Measurements from ENCODE around the gene LMX1A. TPM values are rescaled to one million over a fixed set of nuclear protein-coding genes. Genes with fewer than 3 reads are reported as not detected.

Gene LMX1A
- total RNA-seq, 1 donor from 2014 or later = 0.21 TPM

DNA sequence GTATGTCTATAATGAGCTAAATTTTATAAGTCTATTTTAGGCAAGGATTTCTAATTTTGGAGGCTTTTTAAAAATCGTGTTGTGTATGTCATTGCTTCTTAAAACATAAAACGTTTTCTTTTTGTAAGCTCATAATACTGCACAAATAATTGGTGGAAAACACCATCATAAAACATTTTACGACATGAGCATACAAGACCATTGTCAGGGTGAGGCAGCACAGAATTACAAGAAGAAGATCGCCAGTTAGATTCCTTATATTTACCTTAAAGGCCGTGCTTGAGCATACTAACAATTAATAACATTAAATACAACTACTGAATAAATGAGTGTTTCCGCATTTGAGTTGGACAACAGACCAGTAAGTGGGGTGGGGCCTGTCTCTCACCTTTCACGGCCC, 19.1 kb upstream of the LMX1A start:
- H3K36me3 ChIP-seq = no peaks in the 10 kb centered on the region
- H3K27ac ChIP-seq = peak overlapping the region; percentile 82
- peaks cover 15% of the 10 kb centered on the region for H3K27me3 ChIP-seq (ENCODE audit: low read depth)
- no peaks in the 10 kb centered on the region for H3K9me3 ChIP-seq
- DNase-seq (no peak), ATAC-seq (no peak)
- TF ChIP-seq, protein P1, sequence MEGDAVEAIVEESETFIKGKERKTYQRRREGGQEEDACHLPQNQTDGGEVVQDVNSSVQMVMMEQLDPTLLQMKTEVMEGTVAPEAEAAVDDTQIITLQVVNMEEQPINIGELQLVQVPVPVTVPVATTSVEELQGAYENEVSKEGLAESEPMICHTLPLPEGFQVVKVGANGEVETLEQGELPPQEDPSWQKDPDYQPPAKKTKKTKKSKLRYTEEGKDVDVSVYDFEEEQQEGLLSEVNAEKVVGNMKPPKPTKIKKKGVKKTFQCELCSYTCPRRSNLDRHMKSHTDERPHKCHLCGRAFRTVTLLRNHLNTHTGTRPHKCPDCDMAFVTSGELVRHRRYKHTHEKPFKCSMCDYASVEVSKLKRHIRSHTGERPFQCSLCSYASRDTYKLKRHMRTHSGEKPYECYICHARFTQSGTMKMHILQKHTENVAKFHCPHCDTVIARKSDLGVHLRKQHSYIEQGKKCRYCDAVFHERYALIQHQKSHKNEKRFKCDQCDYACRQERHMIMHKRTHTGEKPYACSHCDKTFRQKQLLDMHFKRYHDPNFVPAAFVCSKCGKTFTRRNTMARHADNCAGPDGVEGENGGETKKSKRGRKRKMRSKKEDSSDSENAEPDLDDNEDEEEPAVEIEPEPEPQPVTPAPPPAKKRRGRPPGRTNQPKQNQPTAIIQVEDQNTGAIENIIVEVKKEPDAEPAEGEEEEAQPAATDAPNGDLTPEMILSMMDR (IDR thresholded peaks at IDR 0.05) = no peak
- H3K4me3 ChIP-seq = peak overlapping the region; percentile 53
- intact Hi-C loops (cut with DNase I) = no loop called here
- H3K4me1 ChIP-seq = peaks cover 17% of the 10 kb centered on the region

DNA sequence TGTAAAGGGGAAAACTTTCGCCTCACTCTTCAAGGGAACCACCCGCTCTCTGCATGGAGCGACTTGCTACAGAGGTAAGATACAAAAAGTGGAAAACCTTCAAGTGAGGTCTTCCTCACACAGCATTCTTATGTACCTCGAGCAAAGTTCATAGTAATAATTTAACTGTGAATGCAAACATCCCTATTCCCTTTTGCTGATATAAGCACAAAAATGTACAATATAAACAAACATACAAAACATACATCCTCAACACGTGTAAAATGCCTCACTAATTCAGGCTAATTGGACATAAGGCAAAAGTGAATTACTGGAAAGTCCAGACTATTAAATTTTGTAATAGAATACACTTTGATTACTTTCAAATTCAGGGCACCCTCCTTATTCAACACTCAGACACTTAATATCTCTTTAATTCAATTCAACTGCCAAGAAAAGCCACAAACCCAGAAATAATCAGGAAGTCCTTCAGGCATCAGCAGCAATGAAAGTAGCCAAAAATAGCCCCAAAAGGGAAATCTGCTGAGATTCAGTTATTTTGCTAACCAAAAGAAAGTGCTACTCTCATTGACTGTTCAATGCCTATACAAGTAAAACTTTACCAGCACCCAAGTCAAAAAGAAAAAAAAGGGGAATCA, 15.2 kb upstream of the LMX1A start:
- H3K36me3 ChIP-seq = no peaks in the 10 kb centered on the region
- DNase-seq (no peak), ATAC-seq (no peak)
- H3K4me1 ChIP-seq = peaks cover 16% of the 10 kb centered on the region
- intact Hi-C loops (cut with DNase I) = no loop called here
- no peaks in the 10 kb centered on the region for H3K9me3 ChIP-seq
- peaks cover 29% of the 10 kb centered on the region for H3K27me3 ChIP-seq (ENCODE audit: low read depth)
- H3K27ac ChIP-seq = no peak overlapping the region
- H3K4me3 ChIP-seq = no peak overlapping the region
- TF ChIP-seq, protein P1 (IDR thresholded peaks at IDR 0.05) = no peak

DNA sequence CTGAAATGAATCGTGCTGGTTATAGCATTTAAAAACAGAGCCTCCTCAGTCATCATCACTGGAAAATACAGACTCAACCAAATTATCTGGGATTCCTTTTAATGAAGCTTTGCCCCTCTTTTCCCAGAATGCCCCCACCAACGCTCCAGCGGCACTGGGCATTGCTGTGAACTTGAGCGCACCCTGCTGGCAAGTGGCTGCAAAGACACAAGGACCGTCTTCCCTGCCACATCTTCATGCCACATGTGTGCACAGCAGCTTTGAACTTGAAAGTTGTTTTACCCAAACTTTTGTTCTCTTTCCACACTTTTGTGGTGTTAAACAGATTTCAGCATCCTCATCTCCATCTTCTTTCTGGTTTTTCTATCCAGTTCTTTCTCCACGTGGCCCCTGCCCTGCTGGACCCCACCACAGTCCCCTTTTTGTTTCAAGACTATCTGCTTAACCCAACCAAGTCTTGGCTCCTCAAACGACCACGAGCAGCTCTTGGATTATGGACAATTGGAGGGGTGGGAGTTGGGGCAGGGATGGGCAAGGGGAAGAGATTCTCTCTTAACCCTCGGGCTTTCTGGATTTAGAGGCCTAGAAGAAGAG, 12.8 kb upstream of the LMX1A start:
- intact Hi-C loops (cut with DNase I) = no loop called here
- H3K36me3 ChIP-seq = no peaks in the 10 kb centered on the region
- no peaks in the 10 kb centered on the region for H3K9me3 ChIP-seq
- ATAC-seq (peak; percentile 70), DNase-seq (peak; percentile 61)
- peaks cover 28% of the 10 kb centered on the region for H3K27me3 ChIP-seq (ENCODE audit: low read depth)
- H3K4me3 ChIP-seq = no peak overlapping the region
- TF ChIP-seq, protein P1 (IDR thresholded peaks at IDR 0.05) = peak; percentile 88
- H3K27ac ChIP-seq = no peak overlapping the region
- no peaks in the 10 kb centered on the region for H3K4me1 ChIP-seq

DNA sequence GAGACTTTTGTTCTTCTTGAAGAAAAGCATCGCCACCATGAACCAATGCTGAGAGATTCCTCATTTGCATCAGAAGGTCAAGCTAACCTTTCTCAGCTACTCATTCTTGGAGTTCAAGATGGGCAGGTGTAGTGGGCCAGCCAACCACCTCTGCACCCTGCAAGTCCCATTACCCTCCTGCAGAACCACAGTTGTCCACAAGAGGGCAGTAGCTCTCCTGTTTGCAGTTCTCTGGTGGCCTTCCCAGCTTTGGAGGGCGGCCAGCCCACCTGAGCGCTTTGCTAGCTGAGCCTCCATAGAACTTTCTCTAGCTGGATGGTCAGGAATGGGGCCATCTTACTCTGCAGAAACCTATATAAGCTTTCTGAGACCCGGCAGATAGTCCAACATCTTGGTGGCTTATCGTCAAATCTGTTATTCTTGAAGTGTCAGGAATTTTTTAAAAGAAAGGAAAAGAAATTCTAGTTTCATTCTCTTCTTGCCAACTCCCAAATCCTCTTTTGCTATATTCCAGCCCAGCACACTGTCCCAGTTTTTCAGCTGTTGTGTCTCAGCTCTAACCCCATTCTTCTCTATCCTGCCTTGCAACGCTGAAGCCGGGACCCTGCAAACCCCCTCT, 11.0 kb upstream of the LMX1A start:
- H3K27ac ChIP-seq = no peak overlapping the region
- H3K4me3 ChIP-seq = no peak overlapping the region
- peaks cover 19% of the 10 kb centered on the region for H3K27me3 ChIP-seq (ENCODE audit: low read depth)
- H3K4me1 ChIP-seq = no peaks in the 10 kb centered on the region
- peak; percentile 71 to 80 for ATAC-seq
- no peaks in the 10 kb centered on the region for H3K9me3 ChIP-seq
- peak; percentile 69 for DNase-seq
- no peaks in the 10 kb centered on the region for H3K36me3 ChIP-seq
- TF ChIP-seq, protein P1 (IDR thresholded peaks at IDR 0.05) = peak; percentile 97
- intact Hi-C loops (cut with DNase I) = no loop called here

DNA sequence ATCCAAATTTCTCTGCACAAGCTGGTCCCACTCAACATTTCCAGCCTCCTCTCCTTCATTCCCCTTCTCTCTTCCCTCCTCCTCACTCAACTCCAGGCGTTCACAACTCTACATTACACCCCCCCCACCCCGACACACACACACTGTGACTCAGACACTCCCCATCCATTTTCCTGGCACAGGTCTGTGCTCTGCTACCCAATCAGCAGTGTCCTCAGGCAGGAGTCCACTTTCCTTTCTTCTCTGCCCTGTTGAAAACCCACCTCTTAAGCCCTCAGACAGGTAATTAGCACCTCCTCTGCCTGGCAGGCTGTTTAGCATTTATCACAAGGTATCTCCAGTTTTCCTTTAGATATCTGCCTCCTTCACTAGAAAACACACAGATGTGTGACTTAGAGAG, 8.8 kb upstream of the LMX1A start:
- TF ChIP-seq, protein P1 (IDR thresholded peaks at IDR 0.05) = no peak
- intact Hi-C loops (cut with DNase I) = no loop called here
- ATAC-seq (no peak), DNase-seq (no peak)
- H3K9me3 ChIP-seq = no peaks in the 10 kb centered on the region
- no peak overlapping the region for H3K27ac ChIP-seq
- H3K4me3 ChIP-seq = no peak overlapping the region
- H3K4me1 ChIP-seq = no peaks in the 10 kb centered on the region
- no peaks in the 10 kb centered on the region for H3K36me3 ChIP-seq
- peaks cover 19% of the 10 kb centered on the region for H3K27me3 ChIP-seq (ENCODE audit: low read depth)
